H1 (cell line): ENCODE data around the gene ANO2.

Source experiments
- CEBPB ChIP-seq: IDR thresholded peaks from 2 replicates; pipeline ENCODE4 v1.6.1; 2012; ENCODE audit warnings: low read depth, low read length
- CTCF ChIP-seq, 3 experiments: IDR thresholded peaks; 1 replicate in 2 of 3; 2 replicates in 1 of 3; pipeline versions ENCODE4 v1.5.1 to v1.6.1; 2011; ENCODE audit warnings: low read length in 3 of 3, mild to moderate bottlenecking in 3 of 3, inconsistent platforms in 2 of 3, low read depth in 1 of 3, moderate library complexity in 1 of 3; ENCODE audit not compliant: insufficient read depth in 1 of 3; ENCODE audit errors: control extremely low read depth in 1 of 3
- JUND ChIP-seq: IDR thresholded peaks from 2 replicates; pipeline ENCODE4 v1.6.1; 2011; ENCODE audit warnings: mild to moderate bottlenecking, improper control_type of control experiment, low read length
- KDM1A ChIP-seq: fragments of 200-600, 300-600 bp; sonication (generic); IDR thresholded peaks from 2 replicates; pipeline ENCODE4 v1.7.1; 2016; ENCODE audit warnings: mild to moderate bottlenecking, low read length, borderline replicate concordance
- MAX ChIP-seq: IDR thresholded peaks from 2 replicates; pipeline ENCODE4 v1.6.1; 2012; ENCODE audit warnings: inconsistent platforms
- POLR2A ChIP-seq, 2 experiments: IDR thresholded peaks; 1 replicate in 1 of 2; 2 replicates in 1 of 2; pipeline ENCODE4 v1.6.1; 2011; ENCODE audit warnings: low read depth in 2 of 2, low read length in 2 of 2, mild to moderate bottlenecking in 2 of 2; ENCODE audit errors: control extremely low read depth in 1 of 2
- POLR2AphosphoS5 ChIP-seq: IDR thresholded peaks from 2 replicates; pipeline ENCODE4 v1.6.1; 2011; ENCODE audit warnings: low read depth, low read length
- RAD21 ChIP-seq, 2 experiments: IDR thresholded peaks in 1 of 2; conservative IDR thresholded peaks in 1 of 2; 2 replicates each; pipeline ENCODE4 v1.6.1; 2011; ENCODE audit warnings: low read depth in 2 of 2, low read length in 2 of 2, improper control_type of control experiment in 1 of 2, inconsistent platforms in 1 of 2, mild to moderate bottlenecking in 1 of 2, moderate library complexity in 1 of 2

- no peak for TF ChIP-seq POLR2AphosphoS5
- no peak for TF ChIP-seq RAD21 (IDR thresholded peaks at IDR 0.05 in 1 of 2, conservative IDR thresholded peaks at IDR 0.05 in 1 of 2; ENCODE audit: low read depth in 2 of 2, low read length in 2 of 2)
- TF ChIP-seq KDM1A = no peak
- no peak for TF ChIP-seq CTCF (IDR thresholded peaks at IDR 0.05; ENCODE audit: control extremely low read depth in 1 of 3, insufficient read depth in 1 of 3, low read depth in 1 of 3, low read length in 3 of 3)
- no peak for TF ChIP-seq POLR2A (IDR thresholded peaks at IDR 0.05; ENCODE audit: control extremely low read depth in 1 of 2, low read depth in 2 of 2, low read length in 2 of 2)
- no peak for TF ChIP-seq CEBPB
- TF ChIP-seq MAX = no peak
- TF ChIP-seq JUND = no peak
Observed at GRCh38 chr12:5948696-5949095, 3.6 kb upstream of the ANO2 start.
